AG04449 (cell line): ENCODE data around the gene UNC45A.

Source experiments
- CTCF ChIA-PET: fragments of 350-600 bp; formaldehyde crosslinking; extraction: SDS; loops from one replicate; lab custom pipeline; 2021; ENCODE audit warnings: antibody characterized with exemption; lab: Yijun Ruan, JAX
- POLR2A ChIA-PET: fragments of 400-600, 350-600 bp; formaldehyde crosslinking; extraction: SDS; loops from one replicate; lab custom pipeline; 2020; ENCODE audit warnings: antibody characterized with exemption, inconsistent platforms; lab: Yijun Ruan, JAX
- DNase-seq: peaks from one replicate; pipeline ENCODE4 v3.0.0-alpha.2; 2010; ENCODE audit warnings: low read depth, low spot score
- H3K4me3 ChIP-seq: 2 replicates; pipeline ENCODE4 v1.5.1; 2011; ENCODE audit warnings: low read depth, mild to moderate bottlenecking, control low read depth, low read length
- TF ChIP-seq, protein P1 (sequence below): IDR thresholded peaks from one replicate; pipeline ENCODE4 v1.5.1; 2011; ENCODE audit warnings: mild to moderate bottlenecking, moderate library complexity, low read length, control low read depth, inconsistent platforms; ENCODE audit not compliant: insufficient read depth; ENCODE audit errors: missing control alignments

UNC45A gene

DNA sequence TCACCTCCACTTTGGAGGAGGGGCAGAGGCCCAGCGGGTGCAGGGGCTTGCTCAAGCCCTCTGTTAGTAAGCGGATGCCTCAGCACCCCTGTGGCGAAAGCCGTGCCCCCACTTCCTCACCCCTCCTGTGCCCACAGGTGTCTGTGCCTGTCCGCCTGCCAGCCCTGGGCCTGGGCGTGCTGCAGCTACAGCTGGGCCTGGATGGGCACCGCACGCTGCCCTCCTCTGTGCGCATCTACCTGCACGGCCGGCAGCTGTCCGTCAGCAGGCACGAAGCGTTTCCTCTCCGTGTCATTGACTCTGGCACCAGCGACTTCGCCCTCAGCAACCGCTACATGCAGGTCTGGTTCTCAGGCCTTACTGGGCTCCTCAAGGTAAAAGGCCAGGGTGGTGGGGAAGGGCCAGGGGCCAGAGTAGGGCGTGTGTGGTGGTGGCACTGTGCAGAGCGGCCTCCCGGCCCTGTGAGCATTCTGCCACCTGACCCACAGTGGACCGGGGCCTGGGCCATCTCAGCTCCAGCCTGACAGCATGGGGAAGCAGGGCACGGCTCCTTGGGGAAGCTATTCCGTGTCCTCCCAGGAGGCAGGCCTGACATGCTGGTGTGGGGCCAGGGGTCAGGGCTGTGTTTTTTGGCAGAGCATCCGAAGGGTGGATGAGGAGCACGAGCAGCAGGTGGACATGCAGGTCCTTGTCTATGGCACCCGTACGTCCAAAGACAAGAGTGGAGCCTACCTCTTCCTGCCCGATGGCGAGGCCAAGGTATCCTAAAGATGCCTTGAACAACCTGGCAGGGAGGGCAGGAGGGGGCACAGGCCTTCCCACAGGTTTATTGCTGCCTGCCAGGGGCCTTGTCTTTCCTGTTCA lies 22.9 kb upstream of the UNC45A start:
- TF ChIP-seq, protein P1, sequence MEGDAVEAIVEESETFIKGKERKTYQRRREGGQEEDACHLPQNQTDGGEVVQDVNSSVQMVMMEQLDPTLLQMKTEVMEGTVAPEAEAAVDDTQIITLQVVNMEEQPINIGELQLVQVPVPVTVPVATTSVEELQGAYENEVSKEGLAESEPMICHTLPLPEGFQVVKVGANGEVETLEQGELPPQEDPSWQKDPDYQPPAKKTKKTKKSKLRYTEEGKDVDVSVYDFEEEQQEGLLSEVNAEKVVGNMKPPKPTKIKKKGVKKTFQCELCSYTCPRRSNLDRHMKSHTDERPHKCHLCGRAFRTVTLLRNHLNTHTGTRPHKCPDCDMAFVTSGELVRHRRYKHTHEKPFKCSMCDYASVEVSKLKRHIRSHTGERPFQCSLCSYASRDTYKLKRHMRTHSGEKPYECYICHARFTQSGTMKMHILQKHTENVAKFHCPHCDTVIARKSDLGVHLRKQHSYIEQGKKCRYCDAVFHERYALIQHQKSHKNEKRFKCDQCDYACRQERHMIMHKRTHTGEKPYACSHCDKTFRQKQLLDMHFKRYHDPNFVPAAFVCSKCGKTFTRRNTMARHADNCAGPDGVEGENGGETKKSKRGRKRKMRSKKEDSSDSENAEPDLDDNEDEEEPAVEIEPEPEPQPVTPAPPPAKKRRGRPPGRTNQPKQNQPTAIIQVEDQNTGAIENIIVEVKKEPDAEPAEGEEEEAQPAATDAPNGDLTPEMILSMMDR = no peak
- DNase-seq = no peak
- H3K4me3 ChIP-seq = no peak overlapping the region
- CTCF ChIA-PET = interaction anchor here (1.2 to 14.1 kb wide), 3 partner anchors 20 to 42 kb away, joined by 3 to 186 read pairs (median 180); partner anchors contain the start of genes HDDC3 and UNC45A
- POLR2A ChIA-PET = no interaction called here

- DNase-seq = no peak
- TF ChIP-seq, protein P1 = no peak
- ChIA-PET CTCF (interaction anchor here (14.1 kb wide), 1 partner anchor 20 kb away, joined by 180 read pairs; the partner anchor contains the start of genes HDDC3 and UNC45A), POLR2A (no interaction called here)
- H3K4me3 ChIP-seq = no peak overlapping the region
Measured at GRCh38 chr15:90912770-90913075, 22.4 kb upstream of the UNC45A start.

DNA sequence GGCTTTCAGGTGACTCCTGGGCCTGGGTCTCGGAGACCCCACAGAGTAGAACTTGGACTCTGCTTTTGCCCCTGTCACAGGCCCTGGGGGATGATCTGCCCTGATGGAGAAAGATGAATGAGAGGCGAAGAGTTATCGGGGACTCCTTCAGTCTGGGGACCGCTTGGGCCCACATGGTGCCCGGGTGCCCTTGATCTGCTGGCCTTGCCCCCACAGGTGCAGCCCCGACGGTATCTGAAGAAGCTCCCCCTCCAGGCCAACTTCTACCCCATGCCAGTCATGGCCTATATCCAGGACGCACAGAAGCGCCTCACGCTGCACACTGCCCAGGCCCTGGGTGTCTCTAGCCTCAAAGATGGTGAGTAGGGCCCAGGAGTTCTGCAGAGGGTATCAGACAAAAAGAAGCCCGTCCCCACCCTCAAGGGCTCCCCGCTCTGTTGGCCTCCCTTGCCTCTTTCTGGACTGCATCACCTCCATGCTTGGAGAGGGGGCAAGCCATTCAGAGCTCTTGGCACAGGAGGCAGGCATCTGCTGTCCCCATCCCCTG lies 21.6 kb upstream of the UNC45A start:
- CTCF ChIA-PET = interaction anchor here (1.0 to 14.1 kb wide), 3 partner anchors 9 to 19 kb away, joined by 5 to 180 read pairs (median 7); partner anchors contain the start of genes HDDC3 and UNC45A
- POLR2A ChIA-PET = interaction anchor here (0.7 to 1.2 kb wide), 2 partner anchors 10 to 11 kb away, joined by 3 read pairs; no protein-coding TSS in a partner anchor

GRCh38 chr15:90914305-90915080 lies 20.6 kb upstream of the UNC45A start:
- no peak overlapping the region for H3K4me3 ChIP-seq
- ChIA-PET POLR2A (interaction anchor here (1.2 kb wide), 1 partner anchor 11 kb away, joined by 3 read pairs; no protein-coding TSS in a partner anchor), CTCF (interaction anchor here (1.4 to 14.1 kb wide), 2 partner anchors 10 to 18 kb away, joined by 5 to 180 read pairs; partner anchors contain the start of genes HDDC3 and UNC45A)
- TF ChIP-seq, protein P1 = no peak
- no peak for DNase-seq

More for the DNA sequence above, 21.6 kb upstream of the UNC45A start:
- TF ChIP-seq, protein P1 = no peak
- no peak overlapping the region for H3K4me3 ChIP-seq
- no peak for DNase-seq

DNA sequence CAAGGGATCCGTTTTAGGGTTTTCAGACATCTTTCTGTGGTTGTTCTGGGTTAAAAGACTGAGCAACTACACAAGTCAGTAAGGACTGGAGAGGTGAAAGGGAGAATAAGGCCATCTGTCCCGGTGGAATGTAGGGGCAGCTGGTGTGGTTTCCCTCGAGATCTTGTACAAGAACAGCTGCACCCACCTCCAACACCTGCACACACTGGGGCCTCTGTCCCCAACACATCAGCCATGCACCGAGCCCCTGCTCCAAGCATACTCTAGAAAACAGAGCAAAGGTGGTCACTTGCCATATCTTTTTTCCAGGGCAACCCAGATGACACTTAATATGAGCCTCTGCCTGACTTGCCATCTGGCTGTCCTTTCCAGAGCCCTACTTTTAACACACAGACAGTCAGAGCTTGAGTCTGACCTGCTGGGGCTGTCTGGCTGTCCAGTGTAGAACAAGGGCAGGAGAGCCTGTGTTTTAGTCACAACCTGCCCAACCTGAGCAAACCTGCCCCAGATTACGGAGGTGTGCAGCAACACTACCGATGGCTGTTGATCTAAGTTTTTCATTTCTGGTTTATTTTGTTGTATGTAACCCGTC lies 19.8 kb upstream of the UNC45A start:
- H3K4me3 ChIP-seq = no peak overlapping the region
- TF ChIP-seq, protein P1 = no peak
- ChIA-PET CTCF (interaction anchor here (14.1 kb wide), 1 partner anchor 17 kb away, joined by 180 read pairs; the partner anchor contains the start of genes HDDC3 and UNC45A), POLR2A (interaction anchor here (0.6 kb wide), 1 partner anchor 13 kb away, joined by 4 read pairs; no protein-coding TSS in a partner anchor)
- DNase-seq = no peak
